Gastrocnemius medialis (tissue), 4 donors: Measurements from ENCODE around the gene PLP2. TPM values are rescaled to one million over a fixed set of nuclear protein-coding genes. Genes with fewer than 3 reads are reported as not detected.
A peak's percentile ranks its signal among the peaks of the same experiment; 100 is the strongest.

Source experiments
- ATAC-seq, 2 donors: fragments of 150-250 bp; one replicate each; pipeline ENCODE4 v1.9.1; 2016
- DNase-seq, 2 donors: peaks; one replicate each; pipeline ENCODE4 v3.0.0-alpha.2; 2019
- H3K27ac ChIP-seq, 4 donors: fragments of 200-600 bp; sonication (generic); 1 replicate in 1 of 4; 2 replicates in 3 of 4; pipeline ENCODE4 v1.5.1; 2016 to 2018; ENCODE audit warnings: mild to moderate bottlenecking in 2 of 4, moderate library complexity in 1 of 4
- H3K27me3 ChIP-seq, 3 donors: fragments of 200-600 bp; sonication (generic) in 2 of 3; 1 replicate in 1 of 3; 2 replicates in 2 of 3; pipeline versions ENCODE4 v1.5.1 to v1.6.0; 2016 to 2019; ENCODE audit warnings: mild to moderate bottlenecking in 1 of 3, moderate library complexity in 1 of 3
- H3K36me3 ChIP-seq, 2 donors: fragments of 200-600 bp; sonication (generic) in 1 of 2; one replicate each; pipeline ENCODE4 v1.5.1; 2017 to 2018
- H3K4me1 ChIP-seq, 2 donors: fragments of 200-600 bp; sonication (generic) in 1 of 2; one replicate each; pipeline ENCODE4 v1.5.1; 2016 to 2017; ENCODE audit warnings: mild to moderate bottlenecking in 2 of 2
- H3K4me3 ChIP-seq, 4 donors: fragments of 200-600 bp; sonication (generic) in 3 of 4; 1 replicate in 1 of 4; 2 replicates in 3 of 4; pipeline ENCODE4 v1.5.1; 2016 to 2019; ENCODE audit warnings: mild to moderate bottlenecking in 2 of 4
- H3K9me3 ChIP-seq, 3 donors: fragments of 200-600 bp; sonication (generic) in 2 of 3; 1 replicate in 1 of 3; 2 replicates in 2 of 3; pipeline ENCODE4 v1.5.1; 2016 to 2019
- CTCF ChIP-seq, 5 experiments: fragments of 450-650 bp in 3 of 5; fragments of 200-600 bp in 2 of 5; sonication (generic) in 2 of 5; IDR thresholded peaks in 4 of 5; conservative IDR thresholded peaks in 1 of 5; 1 replicate in 4 of 5; 2 replicates in 1 of 5; pipeline ENCODE4 v1.5.1; 2016 to 2019; ENCODE audit warnings: antibody characterized with exemption in 5 of 5, mild to moderate bottlenecking in 3 of 5, moderate library complexity in 3 of 5
- POLR2A ChIP-seq, 2 donors: fragments of 450-650 bp; IDR thresholded peaks; one replicate each; pipeline ENCODE4 v1.6.1; 2017; ENCODE audit warnings: antibody characterized with exemption in 2 of 2, mild to moderate bottlenecking in 2 of 2, moderate library complexity in 2 of 2
- in situ Hi-C, 4 donors: fragments of 200-750 bp; cut with MboI; loops; one replicate each; pipeline versions ENCODE4 v1.15.0 to v1.8.0; 2017; ENCODE audit warnings: low sequenced_read_pairs in 4 of 4
- intact Hi-C: fragments of 100-400 bp; cut with DNase I; formaldehyde crosslinking; loops from one replicate; pipeline ENCODE4 v1.15.1; 2023; ENCODE audit warnings: low total_unique reads
- total RNA-seq, 4 donors: library from RNA; depleted of rRNA; stranded (reverse); fragments of >200 nt; gene quantifications; one replicate each; pipeline versions ENCODE4 v1.1.0 to v1.2.3, GENCODE V29; 2016

Gene PLP2
- total RNA-seq, 4 donors from 2014 or later: 12.8 to 53.5 (median 32.5) TPM

- Histone ChIP-seq H3K9me3 (no peaks in the 10 kb centered on the region), H3K4me1 (peaks cover 0 to 3% of the 10 kb centered on the region in 2 donors), H3K4me3 (no peak overlapping the region), H3K27ac (no peak overlapping the region), H3K36me3 (peaks cover 0 to 19% of the 10 kb centered on the region in 2 donors), H3K27me3 (no peaks in the 10 kb centered on the region)
- DNase-seq (no peak), ATAC-seq (no peak)
- no peak for TF ChIP-seq POLR2A (IDR thresholded peaks at IDR 0.05)
- TF ChIP-seq CTCF (IDR thresholded peaks at IDR 0.05 in 4 of 5, conservative IDR thresholded peaks at IDR 0.05 in 1 of 5): no peak
- intact Hi-C loops (loop anchor here (10.0 kb wide), 1 partner anchor 1690 kb away; the partner anchor contains the start of gene ZNF41), in situ Hi-C loops (no loop called here)
These were observed 3.0 kb downstream of the PLP2 start for GRCh38 chrX:49174723-49175122.

GRCh38 chrX:49175435-49176274, 4.0 kb downstream of the PLP2 start:
- in situ Hi-C loops (no loop called here), intact Hi-C loops (loop anchor here (10.0 kb wide), 1 partner anchor 1691 kb away; the partner anchor contains the start of gene ZNF41)
- ATAC-seq (no peak), DNase-seq (no peak)
- no peak overlapping the region for H3K27ac ChIP-seq
- H3K27me3 ChIP-seq: no peaks in the 10 kb centered on the region
- no peaks in the 10 kb centered on the region for H3K9me3 ChIP-seq
- no peak overlapping the region for H3K4me3 ChIP-seq
- TF ChIP-seq POLR2A (IDR thresholded peaks at IDR 0.05) (no peak), CTCF (IDR thresholded peaks at IDR 0.05 in 4 of 5, conservative IDR thresholded peaks at IDR 0.05 in 1 of 5) (no peak)
- peaks cover 0 to 3% of the 10 kb centered on the region in 2 donors for H3K4me1 ChIP-seq
- H3K36me3 ChIP-seq: peaks cover 0 to 19% of the 10 kb centered on the region in 2 donors

- DNase-seq: no peak
- intact Hi-C loops (loop anchor here (10.0 kb wide), 1 partner anchor 1692 kb away; the partner anchor contains the start of gene ZNF41), in situ Hi-C loops (no loop called here)
- no peak for ATAC-seq
- H3K27me3 ChIP-seq: no peaks in the 10 kb centered on the region
- peak overlapping the region; percentile 39 to 70 (median 54) for H3K27ac ChIP-seq
- no peak for TF ChIP-seq POLR2A (IDR thresholded peaks at IDR 0.05)
- TF ChIP-seq CTCF (IDR thresholded peaks at IDR 0.05 in 4 of 5, conservative IDR thresholded peaks at IDR 0.05 in 1 of 5): no peak
- H3K36me3 ChIP-seq: peaks cover 0 to 19% of the 10 kb centered on the region in 2 donors
- no peaks in the 10 kb centered on the region for H3K9me3 ChIP-seq
- H3K4me1 ChIP-seq: peaks cover 0 to 3% of the 10 kb centered on the region in 2 donors
- no peak overlapping the region for H3K4me3 ChIP-seq
These were observed 5.0 kb downstream of the PLP2 start for GRCh38 chrX:49176421-49177326.

- Histone ChIP-seq H3K9me3 (no peaks in the 10 kb centered on the region), H3K4me3 (no peak overlapping the region), H3K4me1 (peaks cover 0 to 3% of the 10 kb centered on the region in 2 donors), H3K36me3 (peaks cover 0 to 19% of the 10 kb centered on the region in 2 donors), H3K27ac (peak overlapping the region; percentile 39 to 70 (median 54)), H3K27me3 (no peaks in the 10 kb centered on the region)
- DNase-seq: peak in 1 of 2 donors; percentile 37
- intact Hi-C loops: loop anchor here (10.0 kb wide), 1 partner anchor 1693 kb away; the partner anchor contains the start of gene ZNF41
- ATAC-seq: peak; percentile 61 to 74
- in situ Hi-C loops: no loop called here
- TF ChIP-seq CTCF (IDR thresholded peaks at IDR 0.05 in 4 of 5, conservative IDR thresholded peaks at IDR 0.05 in 1 of 5) (peak in 2 of 5 experiments; percentile 10 to 45), POLR2A (IDR thresholded peaks at IDR 0.05) (no peak)
These were observed 5.7 kb downstream of the PLP2 start for GRCh38 chrX:49177338-49177833.
